Measurements from ENCODE around the gene CNKSR3.

CNKSR3 gene

GRCh38 chr6:154446984-154447383 lies 63.5 kb downstream of the CNKSR3 start:
- no peak for DNase-seq (ENCODE audit: low spot score)
- in situ Hi-C loops (cut with MboI; ENCODE audit: low pct_unique_long_range_greater_than_20kb, low sequenced_read_pairs, unreplicated experiment): no loop called here
- no peak for TF ChIP-seq CTCF (IDR thresholded peaks at IDR 0.05; ENCODE audit: extremely low read depth, insufficient read depth, missing control alignments)

- DNase-seq (ENCODE audit: low spot score): no peak
- in situ Hi-C loops (cut with MboI; ENCODE audit: low pct_unique_long_range_greater_than_20kb, low sequenced_read_pairs, unreplicated experiment): no loop called here
- no peak for TF ChIP-seq CTCF (IDR thresholded peaks at IDR 0.05; ENCODE audit: extremely low read depth, insufficient read depth, missing control alignments)
Observed at GRCh38 chr6:154445417-154445816, 65.1 kb downstream of the CNKSR3 start.

GRCh38 chr6:154441995-154442310 lies 68.5 kb downstream of the CNKSR3 start:
- no peak for TF ChIP-seq CTCF (IDR thresholded peaks at IDR 0.05; ENCODE audit: extremely low read depth, insufficient read depth, missing control alignments)
- in situ Hi-C loops (cut with MboI; ENCODE audit: low pct_unique_long_range_greater_than_20kb, low sequenced_read_pairs, unreplicated experiment): no loop called here
- DNase-seq (ENCODE audit: low spot score): no peak

- TF ChIP-seq CTCF (IDR thresholded peaks at IDR 0.05; ENCODE audit: extremely low read depth, insufficient read depth, missing control alignments): no peak
- DNase-seq (ENCODE audit: low spot score): no peak
- in situ Hi-C loops (cut with MboI; ENCODE audit: low pct_unique_long_range_greater_than_20kb, low sequenced_read_pairs, unreplicated experiment): no loop called here
Observed at GRCh38 chr6:154440422-154441043, 70.0 kb downstream of the CNKSR3 start.

- TF ChIP-seq CTCF (IDR thresholded peaks at IDR 0.05; ENCODE audit: extremely low read depth, insufficient read depth, missing control alignments): no peak
- in situ Hi-C loops (cut with MboI; ENCODE audit: low pct_unique_long_range_greater_than_20kb, low sequenced_read_pairs, unreplicated experiment): no loop called here
- DNase-seq (ENCODE audit: low spot score): no peak
Observed at GRCh38 chr6:154440022-154440421, 70.5 kb downstream of the CNKSR3 start.

- no peak for TF ChIP-seq CTCF (IDR thresholded peaks at IDR 0.05; ENCODE audit: extremely low read depth, insufficient read depth, missing control alignments)
- DNase-seq (ENCODE audit: low spot score): no peak
- in situ Hi-C loops (cut with MboI; ENCODE audit: low pct_unique_long_range_greater_than_20kb, low sequenced_read_pairs, unreplicated experiment): no loop called here
Observed at GRCh38 chr6:154438882-154439415, 71.5 kb downstream of the CNKSR3 start.

All from GM13977 (cell line).